Stimulated activated CD8-positive, alpha-beta memory T cell treated with anti-CD3 and anti-CD28 coated beads, Interleukin-15, amount 100 ng/mL, for 48 hours (primary cell): ENCODE results near the gene TSPAN18.

Experiments used
- DNase-seq, 2 donors: peaks; one replicate each; pipeline ENCODE4 v3.0.0-alpha.2; 2020; ENCODE audit warnings: low read depth in 2 of 2

TSPAN18 gene

DNA sequence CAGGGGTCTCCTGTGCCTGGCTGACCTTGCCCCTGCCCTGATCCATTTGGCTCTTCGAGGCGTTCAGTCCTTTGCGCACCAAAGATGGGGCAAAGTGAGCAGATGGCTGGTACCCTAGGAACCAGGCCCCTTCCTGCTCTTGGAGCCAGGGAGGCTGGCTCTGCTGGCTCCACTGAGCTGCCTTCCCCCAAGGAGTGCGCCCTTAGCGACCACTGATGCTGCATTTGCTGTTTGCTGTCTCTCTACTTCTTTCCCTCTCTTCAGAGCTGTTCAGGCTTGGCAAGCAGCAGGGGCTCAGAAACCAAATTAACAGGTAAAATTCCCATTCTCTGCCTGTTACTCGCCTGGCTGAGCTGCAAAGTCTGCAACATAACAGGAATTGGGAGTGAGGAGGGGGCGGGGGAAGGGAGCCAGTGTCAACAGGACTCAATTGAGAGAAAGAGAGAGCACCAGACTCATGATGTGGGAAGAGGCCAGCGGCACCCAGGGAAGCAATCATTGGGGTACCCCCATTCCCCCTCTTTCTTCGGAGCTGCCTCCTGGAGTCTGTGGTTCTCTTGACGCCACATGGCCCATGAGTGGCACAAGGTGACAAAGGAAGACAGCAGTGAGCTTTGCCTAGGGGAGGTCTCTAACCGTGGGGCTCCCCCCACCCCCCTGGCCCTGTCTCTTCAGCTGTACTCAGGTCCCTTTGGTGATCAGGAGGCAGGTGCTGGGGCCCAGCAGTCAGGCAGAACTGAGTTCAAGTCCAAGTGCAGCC lies 121.6 kb downstream of the TSPAN18 start:
- no peak for DNase-seq

DNA sequence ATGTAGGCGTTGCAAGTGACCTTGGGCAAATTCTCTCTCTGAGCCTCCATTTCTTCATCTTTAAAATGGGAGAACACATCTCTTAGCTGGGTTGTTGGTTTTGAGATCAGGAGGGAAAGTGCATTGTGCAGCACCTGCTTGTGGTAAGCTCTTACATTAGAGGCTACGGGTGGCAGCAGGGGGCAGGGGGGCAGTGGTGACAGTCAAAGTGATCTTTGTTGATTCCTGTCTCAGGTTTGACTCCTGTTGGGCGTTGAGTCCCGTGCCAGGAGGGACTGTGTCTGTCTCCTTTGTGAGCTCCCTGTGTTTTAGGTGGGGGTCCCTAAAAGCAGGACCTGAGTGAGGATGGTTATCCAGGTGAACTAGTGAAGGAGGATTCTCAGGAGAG lies 122.2 kb downstream of the TSPAN18 start:
- no peak for DNase-seq

DNA sequence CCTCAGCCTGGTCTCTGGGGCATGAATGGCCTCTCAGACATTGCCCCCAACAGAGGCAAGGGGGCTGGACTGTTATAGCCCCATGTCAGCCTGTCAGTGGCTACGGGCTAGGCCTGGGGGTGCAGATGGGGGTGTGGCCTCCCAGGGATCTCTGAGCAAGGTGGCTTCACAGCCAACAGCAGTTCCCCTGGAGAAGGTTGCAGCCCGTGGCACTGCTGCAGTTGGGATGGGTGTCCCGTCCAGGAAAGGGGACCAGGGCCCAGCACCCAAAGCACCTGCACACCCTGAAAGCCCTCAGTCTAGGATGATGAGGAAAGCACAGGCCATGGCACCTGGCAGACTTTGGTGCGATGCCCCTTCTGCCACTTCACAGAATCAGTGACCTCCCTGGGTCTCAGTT lies 122.7 kb downstream of the TSPAN18 start:
- DNase-seq = no peak

DNA sequence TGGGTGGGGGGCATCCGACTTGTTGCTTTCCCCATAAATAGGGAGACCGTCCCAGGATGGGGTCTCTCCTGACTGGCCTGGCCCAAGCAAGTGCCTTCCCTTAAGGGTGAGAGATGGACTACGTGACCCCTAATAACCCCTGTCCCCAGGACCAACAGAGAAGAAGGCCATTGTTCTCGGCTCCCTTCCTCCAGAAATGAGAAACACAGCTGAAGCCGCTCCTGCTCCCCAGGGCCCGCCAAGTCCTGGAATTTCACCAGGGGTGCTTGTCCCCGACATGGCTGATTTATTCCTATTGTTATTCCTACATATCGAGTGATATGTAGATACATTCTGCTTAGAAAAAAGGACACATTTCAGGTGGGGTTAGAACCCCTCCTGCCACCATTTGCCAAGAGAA lies 123.2 kb downstream of the TSPAN18 start:
- no peak for DNase-seq

DNA sequence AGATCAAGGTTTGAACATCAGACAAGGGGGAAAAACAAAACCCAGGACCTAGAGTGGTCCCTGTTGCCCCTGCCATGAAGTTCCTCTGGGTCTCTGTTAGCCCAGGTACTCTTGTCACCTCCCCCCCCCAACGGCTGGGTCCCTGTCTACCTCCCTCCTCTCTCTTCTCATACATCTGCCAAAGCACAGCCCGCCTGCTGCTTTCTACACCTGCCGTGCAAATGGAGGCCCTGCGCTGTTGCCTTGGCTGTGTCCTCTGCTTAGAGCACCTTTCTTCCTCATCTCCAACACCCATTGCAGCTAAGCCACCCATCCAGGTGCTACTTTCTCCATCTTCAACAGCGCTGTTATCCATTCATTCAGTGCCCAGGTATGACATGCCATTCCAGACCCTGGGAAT lies 124.7 kb downstream of the TSPAN18 start:
- no peak for DNase-seq

DNA sequence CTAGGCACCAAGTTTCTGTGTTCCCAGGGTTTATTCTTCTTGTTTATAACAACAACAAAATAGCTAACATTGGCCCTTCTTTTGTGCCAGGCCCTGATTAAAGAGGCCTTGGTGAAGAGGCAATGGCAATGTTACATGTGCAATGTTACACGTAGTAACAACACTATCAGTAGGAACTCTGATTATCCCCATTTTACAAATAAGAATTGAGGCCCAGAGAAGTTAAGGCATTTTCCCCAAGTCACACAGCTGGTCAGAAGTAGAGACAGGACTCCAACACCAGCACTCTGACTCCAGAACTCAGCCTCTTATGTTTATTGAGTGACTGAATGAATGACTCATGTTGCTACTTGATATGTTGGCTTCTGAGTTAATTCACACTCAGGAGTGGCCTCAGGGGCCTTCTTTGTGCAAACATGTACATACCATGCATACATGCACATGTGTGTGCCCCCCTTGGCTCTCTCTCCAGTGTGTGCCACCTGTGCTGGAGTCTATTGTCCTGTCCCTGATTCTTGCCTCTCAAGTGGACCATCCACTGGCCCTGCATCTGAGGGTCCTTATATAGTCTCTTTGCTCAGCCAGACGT lies 125.5 kb downstream of the TSPAN18 start:
- DNase-seq = no peak

DNA sequence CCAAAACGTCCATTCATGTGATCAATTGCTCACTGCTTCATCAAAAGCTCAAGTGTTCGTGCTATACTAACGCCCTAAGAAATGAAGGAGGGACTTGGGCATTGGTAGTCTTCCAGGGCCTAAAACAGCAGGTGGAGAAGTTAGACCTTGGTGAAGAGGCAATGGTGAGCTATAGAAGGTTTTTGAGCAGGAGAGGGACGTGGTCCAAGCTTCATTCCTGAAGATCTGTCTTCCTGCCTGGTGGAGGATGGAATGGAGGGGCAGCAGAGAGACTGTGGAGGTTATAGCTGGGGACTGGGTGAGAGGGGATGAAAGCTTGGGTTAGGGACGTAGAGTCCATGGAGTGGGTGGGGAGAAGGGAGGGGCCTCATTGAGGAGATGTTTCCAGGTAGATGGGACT lies 126.2 kb downstream of the TSPAN18 start:
- DNase-seq = no peak

DNA sequence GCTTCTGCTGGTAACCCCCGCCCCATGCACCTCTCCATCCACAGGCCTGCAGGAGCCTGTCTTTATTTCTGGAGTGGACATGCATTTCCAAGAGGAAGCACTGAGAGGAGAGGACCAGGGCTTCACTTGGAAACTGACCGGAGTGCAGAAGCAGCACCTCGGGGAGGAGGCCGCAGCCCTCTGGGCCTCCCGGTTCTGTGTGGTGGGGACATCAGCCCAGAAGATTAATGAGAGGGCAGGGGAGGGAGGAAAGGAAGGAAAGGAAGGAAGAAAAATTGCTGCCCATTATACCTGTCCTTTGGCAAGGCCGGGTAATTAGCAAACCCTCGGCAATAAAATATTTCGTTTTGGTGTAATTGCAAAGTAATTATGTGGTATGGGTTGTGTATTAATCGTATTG lies 126.9 kb downstream of the TSPAN18 start:
- DNase-seq = no peak

DNA sequence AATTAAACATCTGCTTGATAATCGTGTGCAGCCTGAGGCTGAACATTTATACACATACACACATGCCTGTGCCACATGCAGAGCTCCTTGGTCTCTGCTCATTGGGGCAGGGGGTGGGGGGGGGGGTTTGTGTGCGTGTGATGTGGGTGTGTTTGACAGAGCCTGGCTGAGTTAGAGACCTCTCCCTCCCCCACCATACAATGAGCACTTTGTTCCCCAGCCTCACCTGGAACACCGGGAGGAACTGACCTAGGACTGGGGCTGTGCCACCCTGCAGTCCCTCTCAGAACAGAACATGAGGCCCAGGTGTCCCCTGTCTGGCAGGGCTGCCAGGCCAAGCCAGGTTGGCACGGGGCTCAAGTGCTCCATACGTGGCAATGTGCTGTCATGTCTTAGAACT lies 127.3 kb downstream of the TSPAN18 start:
- no peak for DNase-seq

DNA sequence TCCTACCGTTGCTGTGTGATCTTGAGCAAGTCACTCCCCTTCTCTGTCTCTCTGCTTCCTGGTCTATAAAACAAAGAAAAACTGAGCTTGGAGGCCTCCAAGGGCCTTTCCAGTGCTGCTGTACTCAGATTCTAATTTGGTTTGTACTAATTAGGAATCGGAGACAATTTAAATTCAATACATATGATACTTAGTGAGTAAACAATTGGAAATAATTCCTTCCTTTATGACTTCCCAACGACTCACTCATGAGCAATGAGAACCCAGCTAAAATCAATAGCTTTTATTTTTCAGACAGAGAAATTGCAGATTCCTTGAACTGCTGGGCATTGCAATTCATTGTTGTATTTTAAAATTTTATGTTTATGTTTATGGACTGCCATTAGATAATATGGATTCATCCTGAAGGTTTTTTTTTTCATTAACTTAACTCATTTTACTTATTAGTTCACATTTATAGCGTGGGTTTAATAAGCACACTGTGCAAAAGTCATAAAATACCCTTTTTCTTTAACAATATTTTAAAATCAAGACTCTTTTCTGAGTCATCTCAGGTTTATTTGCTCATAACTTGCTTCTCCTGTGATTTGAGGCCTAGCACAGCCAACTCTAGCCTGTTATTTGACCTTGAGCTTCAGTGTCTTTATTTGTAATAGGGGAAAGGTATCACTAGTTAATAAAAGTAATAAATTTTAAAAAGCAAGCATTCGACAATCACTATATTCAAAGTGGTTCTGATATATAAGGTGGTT lies 128.2 kb downstream of the TSPAN18 start:
- DNase-seq = no peak

DNA sequence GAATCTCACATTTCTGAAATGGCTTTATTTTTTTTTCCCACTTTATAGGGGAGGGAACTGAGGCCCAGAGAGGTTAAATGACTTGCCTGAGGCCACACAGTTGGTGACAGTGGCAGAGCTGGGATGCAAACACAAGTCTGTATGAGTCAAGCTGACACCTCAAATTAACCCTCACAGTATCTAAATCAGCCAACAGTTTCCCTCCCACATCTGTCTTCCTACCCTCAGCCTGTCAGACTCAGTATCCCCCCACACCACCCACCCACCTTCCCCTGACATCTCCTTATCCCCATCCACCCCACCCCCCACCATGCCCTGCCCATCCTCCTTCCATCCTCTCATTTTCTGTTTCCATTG lies 128.7 kb downstream of the TSPAN18 start:
- peak; percentile 13 to 37 for DNase-seq

DNA sequence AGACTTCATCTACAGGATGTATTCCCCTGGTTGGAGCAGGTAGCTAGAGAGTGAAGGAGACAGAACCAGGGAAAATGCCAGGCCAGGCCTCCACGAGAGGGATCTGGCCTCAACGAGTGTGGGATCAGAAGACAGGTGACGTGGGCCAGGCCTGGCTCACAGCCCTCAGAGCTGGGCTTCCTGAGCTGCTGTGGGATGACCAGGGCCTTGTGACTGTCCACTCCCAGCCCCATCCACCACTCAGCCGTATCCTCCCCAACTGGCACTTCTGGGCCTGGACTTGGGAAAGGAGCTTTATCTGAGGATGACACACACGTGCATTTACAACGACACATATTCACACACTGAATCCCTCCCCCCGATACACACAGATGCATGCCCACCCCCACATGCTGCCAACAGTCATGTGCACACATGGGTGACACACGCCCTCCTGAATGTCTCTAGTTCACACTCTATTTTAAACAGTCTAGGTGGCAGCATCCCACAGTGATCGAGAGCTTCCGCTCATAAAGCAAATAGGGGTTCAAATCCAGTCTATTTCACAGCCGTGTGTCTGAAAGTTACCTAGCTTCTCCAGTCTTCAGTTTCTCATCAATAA lies 130.8 kb downstream of the TSPAN18 start:
- no peak for DNase-seq

DNA sequence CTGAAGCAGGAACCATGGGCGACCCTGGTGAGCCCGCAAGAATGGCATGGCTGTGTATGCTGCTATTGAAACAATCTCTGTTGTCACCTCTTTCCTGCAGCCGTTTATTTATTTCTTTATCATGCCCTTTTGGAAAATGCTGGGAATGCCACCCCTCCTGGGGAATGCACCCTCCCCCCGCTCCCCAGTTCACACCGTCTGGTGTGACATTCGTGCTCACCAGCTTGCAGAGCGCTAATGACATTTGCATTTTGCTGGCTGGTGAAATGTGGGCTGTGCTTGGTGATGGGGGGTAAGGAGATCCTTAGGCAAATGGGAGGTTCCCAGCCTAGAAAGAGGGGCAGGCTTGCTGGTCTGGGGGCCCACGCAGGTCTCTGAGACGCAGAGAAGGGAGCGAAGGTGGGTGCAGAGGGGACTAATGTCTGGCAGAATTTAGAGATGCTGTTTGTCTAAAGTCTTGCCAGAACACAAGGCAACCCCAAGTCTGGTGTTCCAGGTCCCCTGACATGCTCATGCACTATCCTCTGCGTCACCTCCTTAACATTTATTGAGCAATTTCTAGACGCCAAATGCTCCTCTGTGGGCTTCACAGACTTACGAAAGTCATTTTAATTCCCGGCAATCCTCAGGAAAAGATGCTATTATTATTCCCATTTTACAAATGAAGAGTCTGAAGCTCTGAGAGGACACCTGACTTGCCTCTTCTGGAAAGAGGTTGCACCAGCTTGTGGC lies 132.2 kb downstream of the TSPAN18 start:
- DNase-seq = no peak

DNA sequence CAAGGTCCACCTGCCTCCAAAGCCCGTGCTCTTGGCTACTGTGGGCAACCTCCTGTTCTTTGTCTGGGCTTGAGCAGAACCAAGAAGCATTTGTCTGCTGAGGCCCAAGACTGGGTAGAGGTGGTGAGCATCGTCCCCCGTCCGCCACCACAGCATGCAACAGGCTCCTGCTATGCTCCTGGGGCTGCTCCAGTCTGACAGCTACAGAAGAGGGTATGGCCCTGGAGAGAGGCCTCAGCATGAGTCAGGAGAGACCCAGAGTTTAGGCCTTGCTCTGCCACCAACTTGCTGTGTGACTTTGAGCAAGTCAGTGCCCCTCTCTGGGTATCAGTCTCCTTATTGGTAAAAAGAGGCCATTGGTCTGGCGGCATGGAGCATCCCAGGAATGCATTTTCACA lies 132.8 kb downstream of the TSPAN18 start:
- DNase-seq = no peak

DNA sequence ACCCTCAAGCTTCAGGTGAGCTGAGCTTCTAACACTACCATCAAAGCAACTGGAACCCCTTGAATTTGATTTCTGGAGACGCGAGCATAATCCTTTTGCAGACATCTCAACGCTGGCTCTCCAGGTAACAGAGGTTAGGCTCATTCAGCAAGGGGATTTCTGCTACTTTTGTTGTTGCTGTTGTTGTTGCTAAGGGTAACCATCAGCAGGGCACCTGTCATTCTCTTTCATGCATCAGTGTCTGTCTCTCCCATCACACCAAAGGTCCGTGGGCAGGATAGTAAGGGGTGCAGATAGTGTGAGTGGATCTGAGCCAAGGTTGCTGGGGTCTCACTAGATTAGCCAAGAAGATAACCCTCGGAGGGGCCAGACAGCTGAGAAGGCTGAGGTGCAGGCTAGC lies 133.6 kb downstream of the TSPAN18 start:
- DNase-seq = no peak

DNA sequence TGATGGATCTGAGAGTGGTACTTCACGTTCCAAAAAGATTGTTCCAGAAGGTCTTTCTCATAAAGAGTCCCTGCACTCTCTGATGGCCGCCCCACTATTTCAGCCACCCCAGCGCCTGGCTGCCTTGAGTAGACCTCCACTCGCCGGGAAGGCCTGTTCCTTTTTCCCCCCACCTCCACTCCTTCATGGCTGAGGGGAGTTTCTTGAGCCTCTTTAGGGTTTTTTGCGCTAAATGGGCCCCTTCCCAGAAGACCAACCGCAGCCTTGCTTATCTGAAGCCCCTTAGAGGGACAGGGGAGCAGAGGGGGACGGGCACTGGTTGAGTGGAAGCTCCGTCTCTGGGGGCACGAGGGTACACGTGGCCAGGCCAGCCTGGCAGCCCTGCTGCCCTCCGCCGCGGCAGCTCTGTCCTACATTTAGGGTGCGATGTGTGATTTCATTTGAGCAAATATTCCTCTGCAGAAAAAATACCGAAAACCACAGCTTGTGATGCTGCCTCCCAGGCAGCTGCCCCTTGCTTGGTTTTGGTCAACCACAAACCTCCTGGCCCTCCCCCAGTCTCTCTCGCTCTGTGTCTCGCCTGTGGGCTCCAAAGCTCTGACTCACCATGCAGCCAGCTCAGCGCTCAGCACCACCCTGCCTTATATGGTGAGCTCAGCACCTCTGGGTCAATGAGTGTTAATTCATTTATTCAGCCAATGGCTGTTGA lies 135.2 kb downstream of the TSPAN18 start:
- peak; percentile 86 for DNase-seq

DNA sequence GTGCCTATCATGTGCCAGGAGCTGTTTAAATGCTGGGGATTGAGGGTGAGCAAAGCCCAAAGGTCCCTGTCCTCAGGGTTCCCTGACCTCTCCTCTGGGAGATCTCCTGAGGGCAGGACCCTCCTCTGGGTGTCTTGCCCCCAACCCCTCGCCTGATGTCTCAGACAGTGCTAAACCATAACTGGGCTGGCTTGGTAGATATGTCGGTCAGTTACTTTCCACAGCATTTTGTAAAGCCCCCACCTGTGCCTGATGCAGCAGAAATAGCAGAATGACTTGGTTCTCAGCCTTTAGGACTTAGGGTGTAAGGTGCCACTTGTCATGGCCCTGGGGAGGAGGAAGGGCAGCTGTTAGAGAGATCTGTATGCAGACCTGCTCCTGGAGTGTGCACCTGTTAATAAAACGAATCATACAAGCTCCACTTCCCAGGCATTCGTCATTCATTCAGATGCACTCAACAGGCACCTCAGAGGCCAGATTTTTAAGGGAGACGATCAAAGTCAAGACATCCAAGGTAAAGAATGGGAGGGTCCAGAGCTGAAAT lies 135.9 kb downstream of the TSPAN18 start:
- DNase-seq = no peak

DNA sequence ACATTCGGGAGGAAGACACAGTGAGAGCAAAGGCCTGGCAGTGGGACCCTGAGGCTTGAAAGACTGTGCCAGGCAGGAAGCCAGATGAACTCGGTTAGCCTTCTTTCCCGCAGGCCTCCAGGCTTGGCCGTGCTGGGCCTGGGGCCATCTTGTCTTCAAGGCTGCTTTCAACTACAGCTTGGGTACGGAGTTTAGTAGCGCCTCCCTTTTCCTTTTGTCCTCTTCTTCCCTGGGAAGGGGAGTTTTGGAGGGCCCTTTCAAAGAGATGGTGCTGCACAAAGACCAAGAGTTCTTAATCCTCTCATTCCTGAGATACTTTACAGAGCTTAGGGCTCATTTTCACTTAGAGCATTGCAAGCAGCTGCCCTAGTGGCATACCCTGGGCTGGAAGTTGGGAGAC lies 136.5 kb downstream of the TSPAN18 start:
- DNase-seq = no peak

DNA sequence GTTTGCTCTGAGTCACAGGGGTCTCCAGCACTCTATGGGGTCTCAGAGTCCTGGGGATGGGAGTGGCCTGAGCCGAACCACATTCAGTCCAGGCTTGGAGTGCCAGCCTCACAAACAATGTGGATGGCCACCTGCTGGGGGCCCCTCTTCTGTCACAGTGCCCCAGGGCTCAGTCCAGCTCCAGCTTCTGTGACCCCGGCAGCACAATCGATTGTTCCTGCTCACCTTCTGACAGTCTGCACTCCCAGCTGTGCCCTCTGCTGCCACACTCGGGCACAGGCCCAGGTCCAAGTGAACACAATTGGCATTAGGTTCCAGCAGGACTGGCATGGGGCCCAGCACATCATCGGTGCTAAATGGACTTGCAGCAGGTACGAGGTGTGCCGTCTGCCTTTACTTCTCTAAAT lies 139.1 kb downstream of the TSPAN18 start:
- DNase-seq = no peak

DNA sequence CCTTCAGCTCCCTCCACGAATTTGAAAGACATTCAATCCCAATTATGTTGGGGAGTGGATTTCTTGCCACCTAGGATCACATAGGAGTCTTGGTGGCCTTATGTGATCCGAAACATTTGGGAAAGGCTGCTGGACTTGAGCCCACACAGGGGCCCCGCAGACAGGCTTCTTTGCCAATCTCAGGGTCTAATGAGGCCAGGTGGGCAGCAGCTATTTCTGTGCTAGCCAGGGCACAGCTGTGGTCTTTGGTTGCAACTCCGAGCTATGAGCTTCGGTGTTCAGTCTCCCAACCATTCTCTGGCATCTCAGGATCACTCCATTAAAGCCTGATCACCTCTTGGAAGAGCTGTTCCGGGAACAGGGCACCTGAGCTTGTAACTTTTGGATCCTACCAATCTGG lies 139.5 kb downstream of the TSPAN18 start:
- DNase-seq = no peak

DNA sequence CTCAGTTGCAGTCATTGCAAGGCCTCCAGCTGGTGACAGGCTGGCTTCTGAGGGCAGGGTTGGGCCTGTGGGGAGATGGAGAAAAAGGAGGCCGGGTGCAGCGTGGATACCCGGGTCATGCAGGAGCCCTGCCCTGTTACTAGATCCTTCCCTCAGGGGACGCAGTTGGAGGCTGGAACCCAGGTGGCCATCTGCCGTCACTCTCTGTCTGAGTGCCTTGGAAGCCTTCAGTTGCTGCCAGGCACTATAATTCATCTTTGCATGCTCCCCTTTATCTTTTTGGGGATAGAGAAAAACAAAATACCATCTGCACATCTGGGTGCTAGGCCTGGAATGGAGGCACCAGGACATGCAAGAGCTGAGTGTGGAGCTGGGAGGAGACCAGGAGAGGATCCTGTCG lies 141.3 kb downstream of the TSPAN18 start:
- no peak for DNase-seq
